HepG2 (cell line): ENCODE results near the gene HNRNPC. TPM values are rescaled to one million over a fixed set of nuclear protein-coding genes. Genes with fewer than 3 reads are reported as not detected.

Experiments used
- AKAP8 ChIP-seq: sonication (generic); formaldehyde crosslinking; IDR thresholded peaks from 2 replicates; pipeline ENCODE4 v1.5.1; 2020; ENCODE audit warnings: mild to moderate bottlenecking, missing genetic modification reagents
- FOXP4 ChIP-seq: sonication (generic); formaldehyde crosslinking; IDR thresholded peaks from 2 replicates; pipeline ENCODE4 v1.4.0; 2020; ENCODE audit warnings: missing genetic modification reagents
- MED1 ChIP-seq: sonication (generic); formaldehyde crosslinking; IDR thresholded peaks from 2 replicates; pipeline ENCODE4 v1.4.0; 2020; ENCODE audit warnings: missing genetic modification reagents
- MIER3 ChIP-seq: IDR thresholded peaks from 2 replicates; pipeline ENCODE4 v1.6.1; 2016; ENCODE audit warnings: missing compliant biosample characterization, borderline replicate concordance
- ZNF333 ChIP-seq: sonication (generic); formaldehyde crosslinking; IDR thresholded peaks from 2 replicates; pipeline ENCODE4 v1.4.0; 2020; ENCODE audit warnings: mild to moderate bottlenecking, missing genetic modification reagents, borderline replicate concordance
- ZNF503 ChIP-seq: sonication (generic); formaldehyde crosslinking; IDR thresholded peaks from 2 replicates; pipeline ENCODE4 v1.4.0; 2020; ENCODE audit warnings: missing genetic modification reagents
- ZNF572 ChIP-seq: sonication (generic); formaldehyde crosslinking; IDR thresholded peaks from 2 replicates; pipeline ENCODE4 v1.5.1; 2020; ENCODE audit warnings: mild to moderate bottlenecking, missing genetic modification reagents
- ZZZ3 ChIP-seq: sonication (generic); formaldehyde crosslinking; IDR thresholded peaks from 2 replicates; pipeline ENCODE4 v1.4.0; 2020; ENCODE audit warnings: missing genetic modification reagents, mild to moderate bottlenecking, borderline replicate concordance
- polyA plus RNA-seq, 8 experiments: library from polyadenylated mRNA; depleted of rRNA in 3 of 8; stranded (reverse) in 7 of 8; unstranded in 1 of 8; fragments of >200 nt; fragmentation: Illumina TruSeq in 4 of 8; extraction: Trizol in 4 of 8; gene quantifications; 2 replicates each; pipeline versions ENCODE4 v1.2.1 to v1.2.3, GENCODE V29; 2011 to 2016; ENCODE audit warnings: low read depth in 4 of 8, missing spikeins in 1 of 8, mixed read lengths in 1 of 8; ENCODE audit not compliant: insufficient read depth in 1 of 8
- total RNA-seq, 5 experiments: library from RNA; depleted of rRNA; stranded (reverse); fragments of >200 nt; fragmentation: Illumina TruSeq; extraction: Trizol; gene quantifications; 2 replicates each; pipeline ENCODE4 v1.2.3, GENCODE V29; 2016; ENCODE audit warnings: low read depth in 1 of 5
- TF ChIP-seq, protein P1 (sequence below): sonication (generic); formaldehyde crosslinking; IDR thresholded peaks from 2 replicates; pipeline ENCODE4 v1.8.0; 2022; ENCODE audit warnings: missing genetic modification reagents, low read depth, mild to moderate bottlenecking, borderline replicate concordance
- TF ChIP-seq, protein P2 (sequence below): sonication (generic); formaldehyde crosslinking; IDR thresholded peaks from 2 replicates; pipeline ENCODE4 v1.4.0; 2020; ENCODE audit warnings: missing genetic modification reagents, borderline replicate concordance
- TF ChIP-seq, protein P3 (sequence below): sonication (generic); formaldehyde crosslinking; IDR thresholded peaks from 2 replicates; pipeline ENCODE4 v1.4.0; 2020; ENCODE audit warnings: missing genetic modification reagents, borderline replicate concordance

HNRNPC gene
- total and polyA plus RNA-seq, 2 of the 13 experiments (the other 11 are each of a cell fraction or from before 2014, with no cell fraction given): 628 to 1,099 TPM

GRCh38 chr14:21308479-21309237 lies 39.4 kb upstream of the HNRNPC start (continued):
- TF ChIP-seq, protein P1, sequence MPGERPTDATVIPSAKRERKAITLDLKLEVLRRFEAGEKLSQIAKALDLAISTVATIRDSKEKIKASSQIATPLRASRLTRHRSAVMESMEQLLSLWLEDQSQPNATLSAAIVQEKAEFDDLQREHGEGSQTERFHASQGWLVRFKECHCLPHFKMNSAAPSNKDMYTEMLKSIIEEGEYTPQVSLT (CRISPR knock-in tag): no peak
- TF ChIP-seq MIER3: peak; percentile 20; the same call in 1 of the 2 replicates
- TF ChIP-seq MED1 (CRISPR knock-in tag): peak; percentile 15; the same call in 1 of the 2 replicates
- TF ChIP-seq ZNF503 (CRISPR knock-in tag): no peak; the same call in 1 of the 2 replicates
- TF ChIP-seq, protein P2, sequence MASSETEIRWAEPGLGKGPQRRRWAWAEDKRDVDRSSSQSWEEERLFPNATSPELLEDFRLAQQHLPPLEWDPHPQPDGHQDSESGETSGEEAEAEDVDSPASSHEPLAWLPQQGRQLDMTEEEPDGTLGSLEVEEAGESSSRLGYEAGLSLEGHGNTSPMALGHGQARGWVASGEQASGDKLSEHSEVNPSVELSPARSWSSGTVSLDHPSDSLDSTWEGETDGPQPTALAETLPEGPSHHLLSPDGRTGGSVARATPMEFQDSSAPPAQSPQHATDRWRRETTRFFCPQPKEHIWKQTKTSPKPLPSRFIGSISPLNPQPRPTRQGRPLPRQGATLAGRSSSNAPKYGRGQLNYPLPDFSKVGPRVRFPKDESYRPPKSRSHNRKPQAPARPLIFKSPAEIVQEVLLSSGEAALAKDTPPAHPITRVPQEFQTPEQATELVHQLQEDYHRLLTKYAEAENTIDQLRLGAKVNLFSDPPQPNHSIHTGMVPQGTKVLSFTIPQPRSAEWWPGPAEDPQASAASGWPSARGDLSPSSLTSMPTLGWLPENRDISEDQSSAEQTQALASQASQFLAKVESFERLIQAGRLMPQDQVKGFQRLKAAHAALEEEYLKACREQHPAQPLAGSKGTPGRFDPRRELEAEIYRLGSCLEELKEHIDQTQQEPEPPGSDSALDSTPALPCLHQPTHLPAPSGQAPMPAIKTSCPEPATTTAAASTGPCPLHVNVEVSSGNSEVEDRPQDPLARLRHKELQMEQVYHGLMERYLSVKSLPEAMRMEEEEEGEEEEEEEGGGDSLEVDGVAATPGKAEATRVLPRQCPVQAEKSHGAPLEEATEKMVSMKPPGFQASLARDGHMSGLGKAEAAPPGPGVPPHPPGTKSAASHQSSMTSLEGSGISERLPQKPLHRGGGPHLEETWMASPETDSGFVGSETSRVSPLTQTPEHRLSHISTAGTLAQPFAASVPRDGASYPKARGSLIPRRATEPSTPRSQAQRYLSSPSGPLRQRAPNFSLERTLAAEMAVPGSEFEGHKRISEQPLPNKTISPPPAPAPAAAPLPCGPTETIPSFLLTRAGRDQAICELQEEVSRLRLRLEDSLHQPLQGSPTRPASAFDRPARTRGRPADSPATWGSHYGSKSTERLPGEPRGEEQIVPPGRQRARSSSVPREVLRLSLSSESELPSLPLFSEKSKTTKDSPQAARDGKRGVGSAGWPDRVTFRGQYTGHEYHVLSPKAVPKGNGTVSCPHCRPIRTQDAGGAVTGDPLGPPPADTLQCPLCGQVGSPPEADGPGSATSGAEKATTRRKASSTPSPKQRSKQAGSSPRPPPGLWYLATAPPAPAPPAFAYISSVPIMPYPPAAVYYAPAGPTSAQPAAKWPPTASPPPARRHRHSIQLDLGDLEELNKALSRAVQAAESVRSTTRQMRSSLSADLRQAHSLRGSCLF: no peak
- no peak for TF ChIP-seq ZZZ3 (CRISPR knock-in tag)
- TF ChIP-seq ZNF333 (CRISPR knock-in tag): no peak
- TF ChIP-seq ZNF572: no peak
- TF ChIP-seq, protein P3, sequence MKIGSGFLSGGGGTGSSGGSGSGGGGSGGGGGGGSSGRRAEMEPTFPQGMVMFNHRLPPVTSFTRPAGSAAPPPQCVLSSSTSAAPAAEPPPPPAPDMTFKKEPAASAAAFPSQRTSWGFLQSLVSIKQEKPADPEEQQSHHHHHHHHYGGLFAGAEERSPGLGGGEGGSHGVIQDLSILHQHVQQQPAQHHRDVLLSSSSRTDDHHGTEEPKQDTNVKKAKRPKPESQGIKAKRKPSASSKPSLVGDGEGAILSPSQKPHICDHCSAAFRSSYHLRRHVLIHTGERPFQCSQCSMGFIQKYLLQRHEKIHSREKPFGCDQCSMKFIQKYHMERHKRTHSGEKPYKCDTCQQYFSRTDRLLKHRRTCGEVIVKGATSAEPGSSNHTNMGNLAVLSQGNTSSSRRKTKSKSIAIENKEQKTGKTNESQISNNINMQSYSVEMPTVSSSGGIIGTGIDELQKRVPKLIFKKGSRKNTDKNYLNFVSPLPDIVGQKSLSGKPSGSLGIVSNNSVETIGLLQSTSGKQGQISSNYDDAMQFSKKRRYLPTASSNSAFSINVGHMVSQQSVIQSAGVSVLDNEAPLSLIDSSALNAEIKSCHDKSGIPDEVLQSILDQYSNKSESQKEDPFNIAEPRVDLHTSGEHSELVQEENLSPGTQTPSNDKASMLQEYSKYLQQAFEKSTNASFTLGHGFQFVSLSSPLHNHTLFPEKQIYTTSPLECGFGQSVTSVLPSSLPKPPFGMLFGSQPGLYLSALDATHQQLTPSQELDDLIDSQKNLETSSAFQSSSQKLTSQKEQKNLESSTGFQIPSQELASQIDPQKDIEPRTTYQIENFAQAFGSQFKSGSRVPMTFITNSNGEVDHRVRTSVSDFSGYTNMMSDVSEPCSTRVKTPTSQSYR (CRISPR knock-in tag): peak; percentile 27; the same call in 1 of the 2 replicates
- TF ChIP-seq AKAP8 (CRISPR knock-in tag): no peak
- peak; percentile 53 for TF ChIP-seq FOXP4 (CRISPR knock-in tag)
